Gastroesophageal sphincter (tissue), 4 donors: Measurements from ENCODE around the gene CHRDL1. TPM values are rescaled to one million over a fixed set of nuclear protein-coding genes. Genes with fewer than 3 reads are reported as not detected.

ENCODE experiments used
- ATAC-seq: fragments of 150-250 bp; one replicate; pipeline ENCODE4 v1.9.1; 2016; ENCODE audit warnings: mild to moderate bottlenecking, moderate library complexity
- H3K27ac ChIP-seq, 4 donors: fragments of 200-600 bp; sonication (generic) in 3 of 4; 1 replicate in 3 of 4; 2 replicates in 1 of 4; pipeline ENCODE4 v1.5.1; 2016 to 2019
- H3K27me3 ChIP-seq: fragments of 200-600 bp; sonication (generic); one replicate; pipeline ENCODE4 v1.5.1; 2019
- H3K36me3 ChIP-seq, 2 donors: fragments of 200-600 bp; sonication (generic); one replicate each; pipeline ENCODE4 v1.5.1; 2019; ENCODE audit warnings: control low read depth in 1 of 2
- H3K4me1 ChIP-seq, 3 donors: fragments of 200-600 bp; sonication (generic); 1 replicate in 2 of 3; 2 replicates in 1 of 3; pipeline ENCODE4 v1.5.1; 2016 to 2019; ENCODE audit warnings: control low read depth in 2 of 3
- H3K4me3 ChIP-seq, 2 donors: fragments of 200-600 bp; sonication (generic); one replicate each; pipeline ENCODE4 v1.5.1; 2019; ENCODE audit warnings: mild to moderate bottlenecking in 1 of 2, moderate library complexity in 1 of 2
- H3K9me3 ChIP-seq, 3 donors: fragments of 200-600 bp; sonication (generic); one replicate each; pipeline ENCODE4 v1.5.1; 2017 to 2019; ENCODE audit warnings: control low read depth in 2 of 3
- EP300 ChIP-seq: sonication (generic); formaldehyde crosslinking; IDR thresholded peaks from one replicate; pipeline ENCODE4 v1.6.1; 2017; ENCODE audit warnings: antibody characterized with exemption, mild to moderate bottlenecking
- POLR2A ChIP-seq, 2 donors: fragments of 450-650 bp; IDR thresholded peaks; one replicate each; pipeline ENCODE4 v1.6.1; 2017; ENCODE audit warnings: antibody characterized with exemption in 2 of 2, mild to moderate bottlenecking in 2 of 2, moderate library complexity in 1 of 2
- POLR2AphosphoS5 ChIP-seq: sonication (generic); formaldehyde crosslinking; IDR thresholded peaks from one replicate; pipeline ENCODE4 v1.6.1; 2017; ENCODE audit warnings: antibody characterized with exemption
- WGBS, 2 donors: methylation state at CpG; one replicate each; pipeline ENCODE4 v1.1.5; 2018; ENCODE audit warnings: low coverage in 1 of 2; 5-methylcytosine and 5-hydroxymethylcytosine counted together
- total RNA-seq, 4 donors: library from RNA; depleted of rRNA; stranded (reverse); fragments of >200 nt; gene quantifications; one replicate each; pipeline ENCODE4 v1.1.0, GENCODE V29; 2016
- TF ChIP-seq, protein P1 (sequence below), 4 experiments: fragments of 200-600 bp in 2 of 4; fragments of 450-650 bp in 2 of 4; sonication (generic) in 1 of 4; IDR thresholded peaks; one replicate each; pipeline ENCODE4 v1.5.1; 2017 to 2019; ENCODE audit warnings: antibody characterized with exemption in 4 of 4, mild to moderate bottlenecking in 2 of 4, moderate library complexity in 2 of 4

The CHRDL1 gene
- total RNA-seq, 4 donors from 2014 or later: 154 to 403 (median 281) TPM

GRCh38 chrX:110806145-110806544, 10.5 kb upstream of the CHRDL1 start:
- H3K27ac ChIP-seq: peak overlapping the region in 3 of 4 donors; percentile 15 to 45 (median 43)
- 41 to 75% methylated on average over 2 to 4 of the region's 4 CpGs for WGBS, 2 donors
- no peak overlapping the region for H3K4me3 ChIP-seq
- H3K36me3 ChIP-seq: no peaks in the 10 kb centered on the region
- no peaks in the 10 kb centered on the region for H3K27me3 ChIP-seq
- ATAC-seq: peak; percentile 78
- TF ChIP-seq POLR2AphosphoS5 (peak; percentile 58), POLR2A (IDR thresholded peaks at IDR 0.05) (no peak), EP300 (no peak)
- TF ChIP-seq, protein P1, sequence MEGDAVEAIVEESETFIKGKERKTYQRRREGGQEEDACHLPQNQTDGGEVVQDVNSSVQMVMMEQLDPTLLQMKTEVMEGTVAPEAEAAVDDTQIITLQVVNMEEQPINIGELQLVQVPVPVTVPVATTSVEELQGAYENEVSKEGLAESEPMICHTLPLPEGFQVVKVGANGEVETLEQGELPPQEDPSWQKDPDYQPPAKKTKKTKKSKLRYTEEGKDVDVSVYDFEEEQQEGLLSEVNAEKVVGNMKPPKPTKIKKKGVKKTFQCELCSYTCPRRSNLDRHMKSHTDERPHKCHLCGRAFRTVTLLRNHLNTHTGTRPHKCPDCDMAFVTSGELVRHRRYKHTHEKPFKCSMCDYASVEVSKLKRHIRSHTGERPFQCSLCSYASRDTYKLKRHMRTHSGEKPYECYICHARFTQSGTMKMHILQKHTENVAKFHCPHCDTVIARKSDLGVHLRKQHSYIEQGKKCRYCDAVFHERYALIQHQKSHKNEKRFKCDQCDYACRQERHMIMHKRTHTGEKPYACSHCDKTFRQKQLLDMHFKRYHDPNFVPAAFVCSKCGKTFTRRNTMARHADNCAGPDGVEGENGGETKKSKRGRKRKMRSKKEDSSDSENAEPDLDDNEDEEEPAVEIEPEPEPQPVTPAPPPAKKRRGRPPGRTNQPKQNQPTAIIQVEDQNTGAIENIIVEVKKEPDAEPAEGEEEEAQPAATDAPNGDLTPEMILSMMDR (IDR thresholded peaks at IDR 0.05): no peak
- H3K4me1 ChIP-seq: peaks cover 0 to 27% (median 0%) of the 10 kb centered on the region in 3 donors
- H3K9me3 ChIP-seq: no peaks in the 10 kb centered on the region

DNA sequence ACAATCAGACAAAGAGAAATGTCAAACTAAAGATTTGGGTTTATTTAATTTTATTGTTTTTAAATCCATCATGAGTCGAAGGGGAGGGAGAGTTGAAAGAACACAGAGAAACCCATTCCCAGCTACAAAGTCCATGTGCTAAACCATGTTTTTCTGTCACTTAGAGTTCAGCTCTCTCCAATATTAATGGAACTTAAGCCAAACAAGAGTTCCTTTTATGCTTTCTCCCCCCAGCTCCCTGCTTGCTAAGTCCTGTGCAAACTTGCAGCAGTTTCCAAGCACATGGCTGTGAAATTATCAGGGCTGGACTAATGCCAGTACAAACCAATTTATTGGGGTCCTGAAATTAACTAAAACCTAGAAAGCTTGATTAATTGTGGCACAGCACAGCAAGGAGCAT, 9.7 kb upstream of the CHRDL1 start:
- no peak for ATAC-seq
- H3K27ac ChIP-seq: peak overlapping the region in 1 of 4 donors; percentile 45
- no peak overlapping the region for H3K4me3 ChIP-seq
- H3K36me3 ChIP-seq: no peaks in the 10 kb centered on the region
- peaks cover 0 to 27% (median 0%) of the 10 kb centered on the region in 3 donors for H3K4me1 ChIP-seq
- no peaks in the 10 kb centered on the region for H3K27me3 ChIP-seq
- TF ChIP-seq POLR2AphosphoS5 (no peak), EP300 (no peak), POLR2A (IDR thresholded peaks at IDR 0.05) (no peak)
- TF ChIP-seq, protein P1 (IDR thresholded peaks at IDR 0.05): no peak
- WGBS, 2 donors: 33 to 45% methylated on average over 1 of the region's 1 CpG
- H3K9me3 ChIP-seq: no peaks in the 10 kb centered on the region

DNA sequence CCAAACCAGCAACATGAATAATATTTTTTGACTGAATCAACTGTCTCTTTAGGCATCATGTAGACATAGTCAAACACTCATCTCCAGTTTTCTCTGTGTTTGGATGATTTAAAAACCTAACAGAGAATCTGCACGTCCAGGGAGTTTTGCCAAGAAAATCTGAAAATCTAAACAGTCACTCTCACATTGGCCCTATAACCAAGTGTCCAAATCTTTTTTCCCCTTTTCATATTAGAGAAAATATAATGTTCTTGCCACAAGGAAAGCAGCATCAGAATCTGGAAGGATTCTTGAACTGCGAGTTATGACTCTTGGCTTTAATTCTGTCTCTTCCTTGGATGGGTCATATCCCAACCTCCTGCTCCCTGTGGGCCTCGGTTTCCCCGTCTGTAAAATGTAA, 8.8 kb upstream of the CHRDL1 start:
- no peaks in the 10 kb centered on the region for H3K36me3 ChIP-seq
- no peaks in the 10 kb centered on the region for H3K27me3 ChIP-seq
- no peaks in the 10 kb centered on the region for H3K9me3 ChIP-seq
- peaks cover 0 to 27% (median 0%) of the 10 kb centered on the region in 3 donors for H3K4me1 ChIP-seq
- TF ChIP-seq POLR2A (IDR thresholded peaks at IDR 0.05): no peak
- no peak for TF ChIP-seq POLR2AphosphoS5
- no peak for TF ChIP-seq EP300
- TF ChIP-seq, protein P1 (IDR thresholded peaks at IDR 0.05): no peak
- peak overlapping the region in 3 of 4 donors; percentile 14 to 45 (median 37) for H3K27ac ChIP-seq
- no peak overlapping the region for H3K4me3 ChIP-seq
- ATAC-seq: no peak
- 17 to 27% methylated on average over 2 to 4 of the region's 4 CpGs for WGBS, 2 donors

DNA sequence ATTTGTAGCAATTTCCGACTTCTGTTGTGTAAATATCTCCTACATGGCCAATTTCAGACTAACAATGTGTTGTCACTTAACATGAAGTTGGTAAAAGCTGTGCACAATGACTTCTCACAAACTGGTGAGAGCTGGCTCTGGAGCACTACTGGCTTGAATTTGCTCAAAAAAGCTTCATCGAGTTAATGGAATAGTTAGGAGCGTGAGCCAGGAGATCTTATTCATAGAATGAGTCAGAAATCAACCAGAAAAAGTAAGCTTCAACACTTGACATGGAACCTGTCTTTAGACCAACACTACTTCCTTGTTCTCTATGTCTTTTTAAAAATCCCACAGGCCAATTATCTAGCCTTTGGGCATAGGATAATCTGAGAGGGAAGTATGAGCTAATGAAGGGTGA, 7.9 kb upstream of the CHRDL1 start:
- TF ChIP-seq POLR2AphosphoS5 (no peak), POLR2A (IDR thresholded peaks at IDR 0.05) (no peak), EP300 (no peak)
- TF ChIP-seq, protein P1 (IDR thresholded peaks at IDR 0.05): no peak
- Histone ChIP-seq H3K27ac (peak overlapping the region in 2 of 4 donors; percentile 37 to 45), H3K4me1 (peaks cover 0 to 27% (median 0%) of the 10 kb centered on the region in 3 donors), H3K27me3 (no peaks in the 10 kb centered on the region), H3K36me3 (no peaks in the 10 kb centered on the region), H3K4me3 (no peak overlapping the region), H3K9me3 (no peaks in the 10 kb centered on the region)
- ATAC-seq: no peak
- WGBS, 2 donors: 60 to 80% methylated on average over 1 of the region's 3 CpGs

DNA sequence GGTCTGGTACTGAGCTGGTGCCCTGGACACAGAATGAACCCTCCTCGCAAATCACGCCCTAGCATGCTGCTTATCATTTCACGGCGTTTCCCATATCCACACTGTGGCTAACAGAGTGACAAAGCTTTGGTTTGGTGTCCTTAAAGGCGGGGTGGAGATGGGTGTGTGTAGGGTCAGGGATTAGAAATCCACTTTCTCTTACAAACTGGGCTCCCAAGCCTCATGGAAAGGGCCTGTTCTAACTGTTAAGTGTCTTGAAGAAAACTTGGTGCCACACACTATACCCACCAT, 735 bp upstream of the CHRDL1 start:
- Histone ChIP-seq H3K9me3 (no peaks in the 10 kb centered on the region), H3K27ac (peak overlapping the region in 3 of 4 donors; percentile 66 to 70 (median 68)), H3K4me3 (peak overlapping the region; percentile 44 to 53), H3K36me3 (no peaks in the 10 kb centered on the region), H3K4me1 (peaks cover 0 to 5% (median 0%) of the 10 kb centered on the region in 3 donors), H3K27me3 (no peaks in the 10 kb centered on the region)
- WGBS, 2 donors: no CpG with 5 or more reads among the region's 5 CpGs
- no peak for ATAC-seq
- TF ChIP-seq EP300: no peak
- no peak for TF ChIP-seq POLR2AphosphoS5
- no peak for TF ChIP-seq POLR2A (IDR thresholded peaks at IDR 0.05)
- TF ChIP-seq, protein P1 (IDR thresholded peaks at IDR 0.05): no peak
